Lower lobe of right lung (tissue), 2 donors: ENCODE results near the gene GUSB. TPM values are rescaled to one million over a fixed set of nuclear protein-coding genes. Genes with fewer than 3 reads are reported as not detected.
"Not testable (repeated sequence)": the region's sequence is repeated elsewhere in the genome, so short reads cannot be mapped to it uniquely, and the experiment has no call there.

Experiments used
- ATAC-seq, 2 donors: fragments of 200-7000 bp; cut with Tn5 transposase; one replicate each; pipeline ENCODE4 v1.9.1; 2020 to 2022; ENCODE audit warnings: mild to moderate bottlenecking in 2 of 2, moderate library complexity in 2 of 2
- DNase-seq: peaks from one replicate; pipeline ENCODE4 v3.0.0-alpha.2; 2020
- H3K27ac ChIP-seq: fragments of 200-600 bp; one replicate; pipeline ENCODE4 v1.8.0; 2022
- H3K27me3 ChIP-seq: fragments of 200-600 bp; one replicate; pipeline ENCODE4 v1.8.0; 2022; ENCODE audit warnings: low read depth
- H3K36me3 ChIP-seq: fragments of 200-600 bp; one replicate; pipeline ENCODE4 v1.8.0; 2022; ENCODE audit warnings: mild to moderate bottlenecking
- H3K4me1 ChIP-seq: fragments of 200-600 bp; one replicate; pipeline ENCODE4 v1.8.0; 2022
- H3K4me3 ChIP-seq: fragments of 200-600 bp; one replicate; pipeline ENCODE4 v1.8.0; 2022; ENCODE audit warnings: mild to moderate bottlenecking
- H3K9me3 ChIP-seq: fragments of 200-600 bp; one replicate; pipeline ENCODE4 v1.8.0; 2022
- intact Hi-C: fragments of 100-400 bp; cut with DNase I; formaldehyde crosslinking; loops from one replicate; pipeline ENCODE4 v1.11.0; 2022
- long read RNA-seq: library from polyadenylated mRNA; unstranded; transcript quantifications from one replicate; pipeline ENCODE4 v2.0.0, GENCODE V29; 2021
- total RNA-seq: library from RNA; stranded (reverse); fragmentation: NEBNext Ultra II Directional; extraction: Animal tissue kit (Norgen Biotek cat#: 25700); gene quantifications from one replicate; pipeline ENCODE4 v1.2.1, GENCODE V29; 2021
- TF ChIP-seq, protein P1 (sequence below): fragments of 200-600 bp; IDR thresholded peaks from one replicate; pipeline ENCODE4 v1.8.0; 2022; ENCODE audit warnings: antibody characterized with exemption, mild to moderate bottlenecking
- donor health status: DM: no; HTN: yes; CAD: no; lungs with severe emphysema.

GUSB gene
- total RNA-seq: 88.6 TPM
- long read RNA-seq, transcript GUSB-201 (12 exons, 2,300 nt): major isoform, 122 of 276 reads
- long read RNA-seq, partial matches to known transcripts: 76 of 276 reads
- long read RNA-seq, other reads (novel, unspliced or antisense): 76 of 276 reads

DNA sequence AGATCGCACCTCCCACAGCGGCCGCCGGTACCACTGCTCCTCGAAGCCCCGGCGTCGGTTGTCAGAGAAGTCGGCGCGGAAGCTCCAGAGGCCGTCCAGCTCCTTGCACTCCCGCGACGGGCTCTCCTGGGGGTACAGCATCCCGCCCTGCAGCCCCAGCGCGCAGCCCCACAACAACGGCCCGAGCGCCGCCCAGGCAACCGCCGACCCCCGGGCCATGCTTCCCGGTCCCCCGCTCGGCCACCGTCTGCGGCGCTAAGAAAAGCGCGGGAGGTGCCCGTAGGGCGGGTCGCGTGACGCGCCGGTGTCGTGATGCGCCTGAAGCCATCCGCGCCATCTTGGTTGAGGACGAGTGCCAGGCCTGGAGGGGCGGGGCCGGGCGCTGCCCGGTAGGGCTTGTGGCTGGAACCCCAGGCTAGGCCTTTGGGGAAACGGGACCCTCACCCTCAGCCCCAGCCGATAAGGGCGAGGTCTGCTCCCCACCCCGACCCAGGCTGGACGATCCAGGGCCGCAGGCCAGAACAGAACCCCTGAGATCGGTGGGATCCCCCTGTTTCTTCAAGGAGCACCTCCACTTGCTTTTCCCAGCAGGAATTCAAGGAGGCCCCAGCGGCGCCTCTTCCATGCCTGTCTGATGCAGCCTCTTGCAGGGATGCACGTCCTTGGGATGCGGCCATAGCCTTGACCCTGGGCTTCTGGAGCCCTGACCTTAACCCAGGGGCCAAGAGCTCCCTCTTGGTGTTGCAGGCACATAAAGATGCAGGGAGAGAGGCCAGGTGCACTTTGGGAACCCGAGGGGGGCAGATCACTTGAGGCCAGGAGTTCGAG is at the start of gene GUSB:
GUSB (minus strand) TSS at position 249 of the 828 bp plus-strand sequence; CDS start at position 219, 30 bp downstream.
- Histone ChIP-seq H3K36me3 (peaks cover 21% of the 10 kb centered on the region), H3K4me1 (peaks cover 19% of the 10 kb centered on the region), H3K9me3 (no peaks in the 10 kb centered on the region), H3K27ac (peak within 1 kb of the TSS; percentile 93), H3K4me3 (peak within 1 kb of the TSS; percentile 81), H3K27me3 (no peaks in the 10 kb centered on the region)
- DNase-seq (peak; percentile 95), ATAC-seq (peak; percentile 96 to 97)
- TF ChIP-seq, protein P1, sequence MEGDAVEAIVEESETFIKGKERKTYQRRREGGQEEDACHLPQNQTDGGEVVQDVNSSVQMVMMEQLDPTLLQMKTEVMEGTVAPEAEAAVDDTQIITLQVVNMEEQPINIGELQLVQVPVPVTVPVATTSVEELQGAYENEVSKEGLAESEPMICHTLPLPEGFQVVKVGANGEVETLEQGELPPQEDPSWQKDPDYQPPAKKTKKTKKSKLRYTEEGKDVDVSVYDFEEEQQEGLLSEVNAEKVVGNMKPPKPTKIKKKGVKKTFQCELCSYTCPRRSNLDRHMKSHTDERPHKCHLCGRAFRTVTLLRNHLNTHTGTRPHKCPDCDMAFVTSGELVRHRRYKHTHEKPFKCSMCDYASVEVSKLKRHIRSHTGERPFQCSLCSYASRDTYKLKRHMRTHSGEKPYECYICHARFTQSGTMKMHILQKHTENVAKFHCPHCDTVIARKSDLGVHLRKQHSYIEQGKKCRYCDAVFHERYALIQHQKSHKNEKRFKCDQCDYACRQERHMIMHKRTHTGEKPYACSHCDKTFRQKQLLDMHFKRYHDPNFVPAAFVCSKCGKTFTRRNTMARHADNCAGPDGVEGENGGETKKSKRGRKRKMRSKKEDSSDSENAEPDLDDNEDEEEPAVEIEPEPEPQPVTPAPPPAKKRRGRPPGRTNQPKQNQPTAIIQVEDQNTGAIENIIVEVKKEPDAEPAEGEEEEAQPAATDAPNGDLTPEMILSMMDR: no peak
- intact Hi-C loops: no loop called here

DNA sequence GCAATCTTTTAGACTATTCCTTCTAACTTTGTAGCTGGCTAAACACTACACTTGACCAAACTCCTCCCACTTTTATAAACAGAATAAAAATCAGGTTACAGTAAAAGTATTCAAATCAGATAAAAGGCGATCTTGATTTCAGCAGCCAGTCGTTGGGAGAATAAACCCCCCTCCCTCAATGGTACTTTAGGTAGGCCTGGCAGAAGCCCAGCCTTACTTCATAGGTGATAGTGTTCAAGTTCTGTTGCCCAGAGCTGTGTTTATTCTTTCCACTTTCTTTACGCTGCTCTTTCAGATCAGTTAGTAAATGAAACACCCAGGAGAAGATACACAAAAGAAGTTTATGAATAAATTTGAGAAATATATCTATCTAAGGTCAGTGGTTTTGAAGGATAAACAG is 46.3 kb upstream of the GUSB start:
- Histone ChIP-seq H3K27ac (peak overlapping the region; percentile 20), H3K4me1 (peaks cover 14% of the 10 kb centered on the region)
- H3K27me3 ChIP-seq, H3K9me3 ChIP-seq, H3K36me3 ChIP-seq, H3K4me3 ChIP-seq, DNase-seq, intact Hi-C loops: not testable (repeated sequence)
- ATAC-seq: peak; percentile 61 to 74

DNA sequence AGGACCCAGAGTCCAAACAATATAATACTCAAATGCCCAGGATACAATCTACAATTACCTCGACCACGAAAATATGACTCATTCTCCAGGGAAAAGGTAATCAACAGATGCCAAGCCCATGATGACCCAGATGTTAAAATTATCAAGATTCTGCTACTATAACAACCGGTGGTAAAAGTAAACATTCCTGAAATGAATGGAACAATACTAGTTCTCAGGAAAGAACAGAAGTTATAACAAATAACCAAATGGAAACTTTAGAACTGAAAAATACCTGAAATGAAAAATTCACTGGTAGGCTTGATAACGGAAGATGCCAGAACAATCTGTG is 34.1 kb upstream of the GUSB start:
- Histone ChIP-seq H3K9me3 (no peaks in the 10 kb centered on the region), H3K27me3 (no peaks in the 10 kb centered on the region), H3K36me3 (no peaks in the 10 kb centered on the region), H3K27ac (no peak overlapping the region), H3K4me3 (no peak overlapping the region), H3K4me1 (no peaks in the 10 kb centered on the region)
- ATAC-seq: peak in 1 of 2 donors; percentile 36
- intact Hi-C loops: no loop called here
- no peak for DNase-seq
- TF ChIP-seq, protein P1: no peak

DNA sequence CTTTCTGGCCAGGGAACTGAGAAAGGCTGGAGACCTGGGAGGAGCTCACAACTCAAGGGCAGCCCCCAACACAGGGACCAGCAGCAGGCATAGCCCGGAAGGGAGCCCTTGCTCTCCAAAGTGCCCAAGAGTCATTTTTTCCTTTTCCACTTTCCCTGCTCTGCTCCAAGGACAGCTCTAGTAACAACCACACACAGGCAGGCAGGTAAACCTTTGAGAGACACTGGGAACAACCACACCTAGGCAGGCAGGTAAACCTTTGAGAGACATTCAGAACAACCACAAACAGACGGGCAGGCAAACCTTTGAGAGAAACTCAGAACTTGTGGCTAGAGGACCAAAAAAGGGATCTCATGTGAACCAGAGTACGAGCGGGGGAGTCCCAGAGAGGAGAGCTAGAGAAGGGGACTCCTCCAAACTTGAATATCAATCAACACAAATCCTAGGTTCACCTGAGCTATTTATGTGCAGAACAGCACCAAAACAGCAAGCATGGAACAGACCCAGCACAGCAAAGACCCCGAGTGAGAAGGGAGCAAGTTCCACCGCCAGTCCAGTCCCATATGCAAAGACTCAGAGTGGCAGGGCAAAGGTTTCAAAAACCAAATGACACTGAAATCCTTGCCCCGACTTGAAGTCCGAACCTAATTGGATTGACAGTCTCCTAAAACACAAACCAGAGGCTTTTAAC is 33.6 kb upstream of the GUSB start:
- no peaks in the 10 kb centered on the region for H3K9me3 ChIP-seq
- H3K27ac ChIP-seq: no peak overlapping the region
- intact Hi-C loops: no loop called here
- TF ChIP-seq, protein P1: no peak
- H3K36me3 ChIP-seq: no peaks in the 10 kb centered on the region
- no peaks in the 10 kb centered on the region for H3K4me1 ChIP-seq
- peak in 1 of 2 donors; percentile 15 for ATAC-seq
- no peak for DNase-seq
- H3K4me3 ChIP-seq: no peak overlapping the region
- no peaks in the 10 kb centered on the region for H3K27me3 ChIP-seq

DNA sequence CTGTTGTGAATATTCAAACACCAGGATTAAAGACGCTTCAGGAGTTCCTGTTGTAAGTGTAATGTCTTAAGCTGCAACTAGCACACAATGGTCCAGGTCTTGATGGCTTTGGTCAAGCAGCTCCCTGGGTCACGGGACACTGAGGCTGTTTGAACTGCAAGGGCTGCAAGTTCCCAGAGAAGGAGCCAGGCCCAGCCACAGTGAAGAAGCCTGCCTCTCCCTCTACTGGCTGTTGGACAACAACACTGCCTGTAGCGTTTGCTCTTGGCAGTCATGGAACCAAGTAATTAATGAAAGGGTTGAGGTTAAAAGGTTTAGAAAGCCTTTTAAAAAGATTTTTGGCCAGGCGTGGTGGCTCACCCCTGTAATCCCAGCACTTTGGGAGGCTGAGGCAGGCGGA is 31.9 kb upstream of the GUSB start:
- Histone ChIP-seq H3K27ac (no peak overlapping the region), H3K4me1 (no peaks in the 10 kb centered on the region), H3K4me3 (no peak overlapping the region), H3K36me3 (no peaks in the 10 kb centered on the region), H3K9me3 (no peaks in the 10 kb centered on the region), H3K27me3 (no peaks in the 10 kb centered on the region)
- TF ChIP-seq, protein P1: peak; percentile 35
- intact Hi-C loops: no loop called here
- DNase-seq (peak; percentile 60), ATAC-seq (peak; percentile 83 to 92)

DNA sequence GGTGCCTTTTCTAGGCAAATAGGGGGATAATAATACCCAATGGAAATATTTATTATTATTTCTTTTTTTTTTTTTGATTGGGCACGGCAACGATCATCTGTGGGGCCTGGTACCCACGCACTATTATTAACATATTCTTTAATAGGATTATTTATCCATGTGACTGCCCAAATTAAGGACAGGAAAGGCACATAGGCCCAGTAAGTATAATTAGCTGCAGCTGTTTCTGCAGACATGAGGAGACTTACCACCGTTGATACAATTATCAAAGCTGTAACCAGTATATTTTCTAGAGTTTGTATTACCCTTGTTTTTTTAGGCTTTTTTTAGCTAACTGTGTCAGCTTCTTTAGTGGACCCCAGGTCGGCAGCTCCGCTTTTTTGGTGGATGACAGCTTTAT is 25.2 kb upstream of the GUSB start:
- Histone ChIP-seq H3K27me3 (no peaks in the 10 kb centered on the region), H3K4me1 (no peaks in the 10 kb centered on the region), H3K9me3 (no peaks in the 10 kb centered on the region), H3K36me3 (no peaks in the 10 kb centered on the region), H3K27ac (no peak overlapping the region), H3K4me3 (no peak overlapping the region)
- no peak for ATAC-seq
- intact Hi-C loops: no loop called here
- TF ChIP-seq, protein P1: no peak
- no peak for DNase-seq

DNA sequence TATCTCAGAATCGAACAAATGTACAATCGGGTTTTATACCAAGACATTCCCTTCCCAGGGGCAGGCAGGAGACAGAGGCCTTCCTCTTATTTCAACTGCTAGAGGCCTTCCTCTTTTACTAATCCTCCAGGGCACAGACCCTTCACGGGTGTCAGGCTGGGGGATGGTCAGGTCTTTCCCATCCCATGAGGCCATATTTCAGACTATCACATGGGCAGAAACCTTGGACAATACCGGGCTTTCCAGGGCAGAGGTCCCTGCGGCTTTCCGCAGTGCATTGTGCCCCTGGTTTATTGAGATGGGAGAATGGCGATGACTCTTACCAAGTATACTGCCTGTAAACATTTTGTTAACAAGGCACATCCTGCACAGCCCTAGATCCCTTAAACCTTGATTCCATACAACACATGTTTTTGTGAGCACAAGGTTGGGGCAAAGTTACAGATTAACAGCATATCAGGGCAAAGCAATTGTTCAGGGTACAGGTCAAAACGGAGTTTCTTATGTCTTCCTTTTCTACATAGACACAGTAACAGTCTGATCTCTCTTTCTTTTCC is 23.2 kb upstream of the GUSB start:
- ATAC-seq, H3K9me3 ChIP-seq, H3K4me3 ChIP-seq, H3K27ac ChIP-seq, DNase-seq, intact Hi-C loops, H3K4me1 ChIP-seq, H3K36me3 ChIP-seq, H3K27me3 ChIP-seq: not testable (repeated sequence)

DNA sequence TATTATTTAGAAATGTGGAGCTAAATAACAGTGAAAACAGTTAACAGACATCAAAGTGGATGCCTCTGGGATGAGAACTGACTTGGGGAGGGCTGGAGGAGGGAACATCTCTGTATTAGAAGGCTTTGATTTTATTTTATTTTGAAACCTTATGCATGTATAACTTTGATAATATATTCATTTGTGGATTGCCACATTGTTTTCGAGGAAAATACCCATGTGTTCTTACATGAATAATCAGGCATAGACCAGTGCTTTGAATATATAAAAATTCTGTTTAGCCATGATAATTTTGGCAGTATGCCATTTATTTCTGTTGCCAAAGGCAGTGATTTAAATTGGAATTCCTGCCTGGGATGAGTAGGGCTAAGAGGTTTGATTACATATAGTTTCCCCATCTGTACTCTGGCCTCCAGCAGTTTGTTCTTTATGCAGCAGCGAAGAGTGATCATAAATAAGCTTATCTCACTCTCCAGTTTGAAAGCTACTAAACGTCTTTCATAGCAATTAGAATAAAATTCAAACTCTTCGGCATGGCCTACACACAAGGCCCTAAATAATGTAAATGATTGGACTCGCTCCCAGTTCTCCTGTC is 18.9 kb upstream of the GUSB start:
- H3K4me1 ChIP-seq, H3K27ac ChIP-seq, H3K4me3 ChIP-seq, H3K36me3 ChIP-seq, intact Hi-C loops, H3K9me3 ChIP-seq, ATAC-seq, H3K27me3 ChIP-seq, DNase-seq: not testable (repeated sequence)
